Trophoblast cell (in vitro differentiated cells and primary cell): ENCODE measurements around the gene ERMP1.

ENCODE experiments used
- DNase-seq, 2 donors: peaks; one replicate each; pipeline ENCODE4 v3.0.0-alpha.2; 2016
- H2AFZ ChIP-seq: 2 replicates; pipeline ENCODE4 v1.6.1; 2013; ENCODE audit warnings: low read length, moderate library complexity, mild to moderate bottlenecking; ENCODE audit not compliant: insufficient read depth, poor library complexity
- H2AK5ac ChIP-seq: 2 replicates; pipeline ENCODE4 v1.6.1; 2013; ENCODE audit warnings: mild to moderate bottlenecking, low read length
- H2BK120ac ChIP-seq: 2 replicates; pipeline ENCODE4 v1.6.1; 2013; ENCODE audit warnings: low read length, mild to moderate bottlenecking, moderate library complexity; ENCODE audit not compliant: insufficient read depth, poor library complexity
- H2BK12ac ChIP-seq: 2 replicates; pipeline ENCODE4 v1.6.1; 2013; ENCODE audit warnings: mild to moderate bottlenecking, low read length, moderate library complexity
- H2BK5ac ChIP-seq: 2 replicates; pipeline ENCODE4 v1.6.1; 2013; ENCODE audit warnings: low read length, low read depth, moderate library complexity, mild to moderate bottlenecking; ENCODE audit not compliant: poor library complexity
- H3K14ac ChIP-seq: 2 replicates; pipeline ENCODE4 v1.6.1; 2013; ENCODE audit warnings: mild to moderate bottlenecking, low read length
- H3K18ac ChIP-seq: 2 replicates; pipeline ENCODE4 v1.6.1; 2013; ENCODE audit warnings: mild to moderate bottlenecking, low read length
- H3K23ac ChIP-seq: 2 replicates; pipeline ENCODE4 v1.6.1; 2013; ENCODE audit warnings: low read length
- H3K27ac ChIP-seq: 2 replicates; pipeline ENCODE4 v1.5.1; 2013; ENCODE audit warnings: low read depth, mild to moderate bottlenecking, inconsistent platforms, low read length, moderate library complexity
- H3K27me3 ChIP-seq: 2 replicates; pipeline ENCODE4 v1.6.1; 2013; ENCODE audit warnings: inconsistent platforms, mild to moderate bottlenecking, low read length, moderate library complexity; ENCODE audit not compliant: insufficient read depth
- H3K36me3 ChIP-seq, 2 experiments: 1 replicate in 1 of 2; 2 replicates in 1 of 2; pipeline ENCODE4 v1.6.1; 2013; ENCODE audit warnings: low read length in 2 of 2, mild to moderate bottlenecking in 2 of 2, moderate library complexity in 1 of 2; ENCODE audit not compliant: insufficient read depth in 2 of 2, control insufficient read depth in 1 of 2
- H3K4ac ChIP-seq: 2 replicates; pipeline ENCODE4 v1.6.1; 2013; ENCODE audit warnings: low read depth, mild to moderate bottlenecking, low read length, moderate library complexity
- H3K4me1 ChIP-seq, 2 experiments: 1 replicate in 1 of 2; 2 replicates in 1 of 2; pipeline ENCODE4 v1.6.1; 2013; ENCODE audit warnings: low read length in 2 of 2, mild to moderate bottlenecking in 2 of 2, moderate library complexity in 1 of 2; ENCODE audit not compliant: insufficient read depth in 2 of 2, control insufficient read depth in 1 of 2
- H3K4me2 ChIP-seq: 2 replicates; pipeline ENCODE4 v1.6.1; 2013; ENCODE audit warnings: inconsistent platforms, mild to moderate bottlenecking, low read length, moderate library complexity
- H3K4me3 ChIP-seq: 2 replicates; pipeline ENCODE4 v1.5.1; 2013; ENCODE audit warnings: mild to moderate bottlenecking, low read depth, low read length, inconsistent platforms
- H3K79me1 ChIP-seq: one replicate; pipeline ENCODE4 v1.6.1; 2013; ENCODE audit warnings: low read length
- H3K79me2 ChIP-seq: 2 replicates; pipeline ENCODE4 v1.6.1; 2013; ENCODE audit warnings: low read length, mild to moderate bottlenecking; ENCODE audit not compliant: control insufficient read depth, insufficient read depth, poor library complexity
- H3K9ac ChIP-seq: 2 replicates; pipeline ENCODE4 v1.6.1; 2013; ENCODE audit warnings: mild to moderate bottlenecking, low read length
- H3K9me3 ChIP-seq: 2 replicates; pipeline ENCODE4 v1.6.1; 2013; ENCODE audit warnings: low read depth, mild to moderate bottlenecking, control low read depth, inconsistent platforms, low read length; ENCODE audit not compliant: insufficient read depth
- H4K12ac ChIP-seq: 2 replicates; pipeline ENCODE4 v1.6.1; 2013; ENCODE audit warnings: low read depth, mild to moderate bottlenecking, low read length, moderate library complexity
- H4K8ac ChIP-seq: 2 replicates; pipeline ENCODE4 v1.6.1; 2013; ENCODE audit warnings: low read depth, mild to moderate bottlenecking, low read length, moderate library complexity
- H4K91ac ChIP-seq: one replicate; pipeline ENCODE4 v1.6.1; 2013; ENCODE audit warnings: low read depth, mild to moderate bottlenecking, low read length, moderate library complexity
- WGBS: extraction: QIAGEN DNeasy Blood & Tissue Kit; methylation state at CpG from one replicate; pipeline ENCODE4 v1.1.7; 2013; ENCODE audit warnings: missing lambda C conversion rate; ENCODE audit not compliant: insufficient read length, insufficient coverage; ENCODE audit errors: extremely low coverage; 5-methylcytosine and 5-hydroxymethylcytosine counted together

The ERMP1 gene

DNA sequence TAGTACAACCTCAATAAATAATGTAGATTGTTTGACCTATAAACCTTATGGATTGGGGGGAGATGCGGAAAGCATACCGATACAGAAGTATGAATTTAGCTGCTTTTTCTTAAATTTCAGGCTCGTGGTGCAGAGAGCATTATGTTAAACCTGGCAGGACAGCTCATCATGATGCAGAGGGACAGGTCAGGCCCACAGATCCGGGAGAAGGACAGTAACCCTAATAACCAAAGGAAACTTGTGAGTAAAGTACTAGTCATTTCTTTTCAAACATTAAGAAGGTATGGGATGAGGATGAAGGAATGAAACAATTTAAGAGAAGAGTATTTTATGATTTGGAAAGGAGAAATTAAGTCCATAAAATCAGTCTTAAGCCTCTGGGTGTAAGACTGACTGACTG lies 70.5 kb downstream of the ERMP1 start:
- H4K8ac ChIP-seq, result no peak overlapping the region
- no peak overlapping the region for H2AFZ ChIP-seq
- H3K27me3 ChIP-seq, result no peaks in the 10 kb centered on the region
- H3K4me2 ChIP-seq, result no peak overlapping the region
- peaks cover 17 to 29% of the 10 kb centered on the region in 2 experiments for H3K36me3 ChIP-seq
- H3K27ac ChIP-seq, result no peak overlapping the region
- no CpG with 5 or more reads among the region's 4 CpGs for WGBS
- no peak overlapping the region for H3K4ac ChIP-seq
- H3K9me3 ChIP-seq, result no peaks in the 10 kb centered on the region
- no peak overlapping the region for H4K12ac ChIP-seq
- H3K79me2 ChIP-seq, result no peaks in the 10 kb centered on the region
- H2AK5ac ChIP-seq, result no peak overlapping the region
- H3K79me1 ChIP-seq, result no peaks in the 10 kb centered on the region
- no peak for DNase-seq
- no peak overlapping the region for H2BK5ac ChIP-seq
- no peak overlapping the region for H3K23ac ChIP-seq
- no peak overlapping the region for H2BK12ac ChIP-seq
- H3K4me3 ChIP-seq, result no peak overlapping the region
- H2BK120ac ChIP-seq, result no peak overlapping the region
- no peak overlapping the region for H3K14ac ChIP-seq
- H3K4me1 ChIP-seq, result no peaks in the 10 kb centered on the region
- H4K91ac ChIP-seq, result no peak overlapping the region
- no peak overlapping the region for H3K18ac ChIP-seq
- H3K9ac ChIP-seq, result no peak overlapping the region

DNA sequence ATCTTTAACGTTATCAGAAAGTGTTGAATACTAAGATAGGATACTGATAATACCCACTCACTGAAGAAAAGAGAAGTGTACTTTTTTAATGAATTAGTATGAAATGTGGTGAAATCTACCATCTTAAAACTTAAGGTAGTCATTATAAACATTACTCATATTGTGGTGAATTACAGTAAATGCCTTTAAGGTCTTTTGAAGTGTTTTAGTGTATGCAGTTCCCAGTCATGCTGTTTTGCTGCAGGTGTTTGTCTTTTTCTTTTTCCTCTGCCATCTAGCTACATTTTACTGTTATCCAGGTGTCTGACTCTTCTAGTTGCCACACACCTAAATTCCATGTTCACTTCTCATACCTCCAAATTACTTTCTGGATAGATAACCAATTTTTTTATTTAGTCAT lies 72.6 kb downstream of the ERMP1 start:
- WGBS, result no CpG with 5 or more reads among the region's 1 CpG
- no peak for DNase-seq
- Histone ChIP-seq H2AFZ (no peak overlapping the region), H3K4me3 (no peak overlapping the region), H4K8ac (no peak overlapping the region), H2BK120ac (no peak overlapping the region), H3K9me3 (no peaks in the 10 kb centered on the region), H2BK12ac (no peak overlapping the region), H3K27ac (no peak overlapping the region), H3K14ac (no peak overlapping the region), H2AK5ac (no peak overlapping the region), H3K4me1 (no peaks in the 10 kb centered on the region), H3K9ac (no peak overlapping the region), H3K4ac (no peak overlapping the region), H4K12ac (no peak overlapping the region), H4K91ac (no peak overlapping the region), H3K18ac (no peak overlapping the region), H3K79me2 (no peaks in the 10 kb centered on the region), H3K23ac (no peak overlapping the region), H3K79me1 (no peaks in the 10 kb centered on the region), H3K27me3 (no peaks in the 10 kb centered on the region), H3K4me2 (no peak overlapping the region), H3K36me3 (peaks cover 12 to 21% of the 10 kb centered on the region in 2 experiments), H2BK5ac (no peak overlapping the region)

DNA sequence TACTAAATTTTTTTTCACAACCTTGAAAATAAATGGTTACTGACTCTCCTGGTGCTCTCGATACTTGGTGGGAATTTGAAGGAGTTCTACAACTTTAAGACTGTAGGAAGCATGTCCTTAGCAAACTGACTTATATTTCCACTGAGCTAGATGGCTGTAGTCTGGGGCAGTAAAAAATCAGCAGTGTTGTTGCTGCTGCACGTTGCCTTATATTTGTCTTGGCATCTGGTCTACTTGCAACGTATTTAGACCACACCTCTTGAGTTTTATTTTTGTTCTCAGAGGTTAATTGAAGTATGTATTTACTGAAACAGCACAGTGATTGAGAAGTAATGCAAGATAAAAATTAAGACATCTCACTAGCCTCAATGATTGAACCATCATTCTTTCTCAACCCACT lies 76.3 kb downstream of the ERMP1 start:
- Histone ChIP-seq H3K4me3 (no peak overlapping the region), H4K91ac (no peak overlapping the region), H4K8ac (no peak overlapping the region), H3K79me2 (no peaks in the 10 kb centered on the region), H2BK120ac (no peak overlapping the region), H3K79me1 (no peaks in the 10 kb centered on the region), H2BK5ac (no peak overlapping the region), H3K9ac (no peak overlapping the region), H3K27me3 (no peaks in the 10 kb centered on the region), H3K18ac (no peak overlapping the region), H3K4ac (no peak overlapping the region), H2AK5ac (no peak overlapping the region), H3K14ac (no peak overlapping the region), H3K23ac (no peak overlapping the region), H2AFZ (no peak overlapping the region), H3K9me3 (no peaks in the 10 kb centered on the region), H3K4me2 (no peak overlapping the region), H2BK12ac (no peak overlapping the region), H3K36me3 (peaks cover 9 to 10% of the 10 kb centered on the region in 2 experiments), H3K4me1 (no peaks in the 10 kb centered on the region), H3K27ac (no peak overlapping the region), H4K12ac (no peak overlapping the region)
- no CpG with 5 or more reads among the region's 3 CpGs for WGBS
- DNase-seq, result peak in 1 of 2 donors; percentile 8

DNA sequence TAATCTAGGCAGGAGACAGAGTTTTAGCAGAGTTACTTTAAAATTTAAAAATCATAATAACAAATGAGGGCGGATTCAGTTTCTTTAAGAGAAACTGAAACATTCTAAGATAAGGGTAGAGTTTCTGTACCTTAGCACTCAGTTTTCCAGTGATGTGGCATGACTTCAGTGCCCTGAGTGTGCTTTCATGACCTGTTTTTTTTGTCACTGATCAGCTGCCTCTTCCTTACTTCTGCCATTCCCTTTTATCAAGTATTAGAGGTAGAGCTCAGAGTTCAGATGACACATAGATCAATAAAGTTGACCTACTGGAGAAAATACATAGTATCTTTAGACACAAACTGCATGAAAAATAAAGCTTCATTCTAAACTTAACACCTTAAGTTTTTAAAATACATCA lies 82.3 kb downstream of the ERMP1 start:
- no peak overlapping the region for H3K27ac ChIP-seq
- no peaks in the 10 kb centered on the region for H3K27me3 ChIP-seq
- no peak overlapping the region for H2AFZ ChIP-seq
- no peak overlapping the region for H2BK12ac ChIP-seq
- no peak for DNase-seq
- H3K23ac ChIP-seq, result no peak overlapping the region
- H3K18ac ChIP-seq, result no peak overlapping the region
- no peaks in the 10 kb centered on the region for H3K4me1 ChIP-seq
- H2BK5ac ChIP-seq, result no peak overlapping the region
- no peak overlapping the region for H3K4me2 ChIP-seq
- peaks cover 7 to 9% of the 10 kb centered on the region in 2 experiments for H3K36me3 ChIP-seq
- H3K14ac ChIP-seq, result no peak overlapping the region
- WGBS, result no CpG with 5 or more reads among the region's 1 CpG
- H3K4me3 ChIP-seq, result no peak overlapping the region
- H3K79me1 ChIP-seq, result no peaks in the 10 kb centered on the region
- H3K79me2 ChIP-seq, result no peaks in the 10 kb centered on the region
- H4K12ac ChIP-seq, result no peak overlapping the region
- H4K91ac ChIP-seq, result no peak overlapping the region
- H4K8ac ChIP-seq, result no peak overlapping the region
- no peaks in the 10 kb centered on the region for H3K9me3 ChIP-seq
- no peak overlapping the region for H3K9ac ChIP-seq
- H2BK120ac ChIP-seq, result no peak overlapping the region
- H2AK5ac ChIP-seq, result no peak overlapping the region
- H3K4ac ChIP-seq, result no peak overlapping the region
